ENCODE data around the gene KLHDC1. TPM values are rescaled to one million over a fixed set of nuclear protein-coding genes. Genes with fewer than 3 reads are reported as not detected.

The KLHDC1 gene
- total and polyA plus RNA-seq, 8 donors, result 3.5 to 9.4 (median 6.5) TPM

DNA sequence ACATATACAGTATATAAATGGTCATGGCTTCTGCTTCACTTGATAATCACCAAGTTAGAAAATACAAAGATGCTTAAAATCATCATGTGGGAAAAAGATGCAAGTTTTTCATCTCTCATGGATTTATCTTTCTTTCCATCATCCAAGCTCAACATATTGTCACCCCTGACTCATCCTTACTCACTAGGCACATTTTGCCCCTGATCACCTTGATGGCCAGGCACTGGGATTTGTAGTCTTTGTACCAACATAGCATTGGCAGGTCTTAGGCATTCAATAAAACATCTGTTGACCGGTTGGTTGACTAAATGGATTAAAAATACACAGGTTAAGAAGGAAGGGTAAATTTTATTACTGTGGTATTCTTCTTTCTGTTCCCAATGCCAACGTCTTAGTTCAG, 103.1 kb downstream of the KLHDC1 start:
- no peak for TF ChIP-seq CTCF (IDR thresholded peaks at IDR 0.05)
- H3K27ac ChIP-seq, result no peak overlapping the region
- ATAC-seq (no peak), DNase-seq (no peak)
- H3K36me3 ChIP-seq, result peaks cover 4 to 99% of the 10 kb centered on the region in 2 donors
- intact Hi-C loops (cut with DNase I), result no loop called here
- H3K27me3 ChIP-seq, result no peaks in the 10 kb centered on the region
- no peaks in the 10 kb centered on the region for H3K4me1 ChIP-seq
- H3K4me3 ChIP-seq, result no peak overlapping the region
- no peaks in the 10 kb centered on the region for H3K9me3 ChIP-seq

Other genes with a start within 250 kb of the KLHDC1 start
- 1,000 to 10,000 TPM; 1,178 to 1,228 TPM for gene RPS29, start 106.7 kb upstream of the KLHDC1 start, total RNA-seq
- 1,000 to 10,000 TPM; 1,763 to 2,162 (median 1,984) TPM for gene RPS29, start 106.7 kb upstream of the KLHDC1 start, polyA plus RNA-seq (ENCODE audit: insufficient read length in 6 of 6)
- gene LRR1, start 94.2 kb upstream of the KLHDC1 start, total RNA-seq, result 10 to 100 TPM; 10.1 to 14.6 TPM
- 10 to 100 TPM; 10.5 to 16.1 (median 12.9) TPM for gene LRR1, start 94.2 kb upstream of the KLHDC1 start, polyA plus RNA-seq (ENCODE audit: insufficient read length in 6 of 6)
- gene RPL36AL, start 72.5 kb upstream of the KLHDC1 start, total RNA-seq, result 100 to 1,000 TPM; 111 to 137 TPM
- gene RPL36AL, start 72.5 kb upstream of the KLHDC1 start, polyA plus RNA-seq (ENCODE audit: insufficient read length in 6 of 6), result 100 to 1,000 TPM; 156 to 213 (median 176) TPM
- 10 to 100 TPM; 35.3 to 47.2 TPM for gene MGAT2, start 72.3 kb upstream of the KLHDC1 start, total RNA-seq
- 10 to 100 TPM in 5 of 6 donors, 1 to 10 TPM in 1; 8.3 to 22.3 (median 15.2) TPM for gene MGAT2, start 72.3 kb upstream of the KLHDC1 start, polyA plus RNA-seq (ENCODE audit: insufficient read length in 6 of 6)
- gene DNAAF2, start 57.9 kb upstream of the KLHDC1 start, total RNA-seq, result 1 to 10 TPM; 5.4 to 6.8 TPM
- gene DNAAF2, start 57.9 kb upstream of the KLHDC1 start, polyA plus RNA-seq (ENCODE audit: insufficient read length in 6 of 6), result 10 to 100 TPM; 14.1 to 17.7 (median 15.1) TPM
- 1 to 10 TPM; 6.4 to 8.2 TPM for gene POLE2, start 4.9 kb upstream of the KLHDC1 start, total RNA-seq
- 10 to 100 TPM; 21.0 to 27.3 (median 24.5) TPM for gene POLE2, start 4.9 kb upstream of the KLHDC1 start, polyA plus RNA-seq (ENCODE audit: insufficient read length in 6 of 6)
- gene KLHDC2, start 75.0 kb downstream of the KLHDC1 start, total RNA-seq, result 10 to 100 TPM; 32.6 to 49.8 TPM
- 100 to 1,000 TPM in 5 of 6 donors, 10 to 100 TPM in 1; 96.0 to 138 (median 110) TPM for gene KLHDC2, start 75.0 kb downstream of the KLHDC1 start, polyA plus RNA-seq (ENCODE audit: insufficient read length in 6 of 6)
- 10 to 100 TPM; 48.1 to 62.1 TPM for gene NEMF, start 159.7 kb downstream of the KLHDC1 start, total RNA-seq
- gene NEMF, start 159.7 kb downstream of the KLHDC1 start, polyA plus RNA-seq (ENCODE audit: insufficient read length in 6 of 6), result 10 to 100 TPM; 75.2 to 94.3 (median 85.1) TPM
- gene ARF6, start 200.0 kb downstream of the KLHDC1 start, total RNA-seq, result 10 to 100 TPM; 73.6 to 89.0 TPM
- 10 to 100 TPM; 46.8 to 59.6 (median 53.8) TPM for gene ARF6, start 200.0 kb downstream of the KLHDC1 start, polyA plus RNA-seq (ENCODE audit: insufficient read length in 6 of 6)

Measured in left lung (tissue), 10 donors.